ENCODE results near the gene PLA2G3.

DNA sequence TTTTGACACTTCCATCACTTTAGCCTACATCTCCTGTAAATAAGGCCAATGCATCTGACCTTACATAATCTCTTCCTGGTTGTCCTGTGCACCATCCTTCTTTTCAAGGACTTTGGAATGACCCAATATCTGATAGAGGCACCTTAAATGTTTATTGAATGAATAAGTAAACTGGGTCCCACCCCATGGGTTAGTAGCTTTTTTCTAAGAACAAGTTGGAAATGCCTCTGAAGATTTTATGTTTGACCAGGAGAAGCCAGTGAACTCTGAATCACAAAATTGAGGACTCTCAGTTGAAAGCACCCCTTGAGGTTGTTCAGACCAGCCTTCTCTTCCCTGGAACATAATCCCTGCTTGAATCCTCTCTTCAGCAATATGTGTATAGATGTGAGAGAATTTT, 21.1 kb upstream of the PLA2G3 start:
- TF ChIP-seq, protein P1, sequence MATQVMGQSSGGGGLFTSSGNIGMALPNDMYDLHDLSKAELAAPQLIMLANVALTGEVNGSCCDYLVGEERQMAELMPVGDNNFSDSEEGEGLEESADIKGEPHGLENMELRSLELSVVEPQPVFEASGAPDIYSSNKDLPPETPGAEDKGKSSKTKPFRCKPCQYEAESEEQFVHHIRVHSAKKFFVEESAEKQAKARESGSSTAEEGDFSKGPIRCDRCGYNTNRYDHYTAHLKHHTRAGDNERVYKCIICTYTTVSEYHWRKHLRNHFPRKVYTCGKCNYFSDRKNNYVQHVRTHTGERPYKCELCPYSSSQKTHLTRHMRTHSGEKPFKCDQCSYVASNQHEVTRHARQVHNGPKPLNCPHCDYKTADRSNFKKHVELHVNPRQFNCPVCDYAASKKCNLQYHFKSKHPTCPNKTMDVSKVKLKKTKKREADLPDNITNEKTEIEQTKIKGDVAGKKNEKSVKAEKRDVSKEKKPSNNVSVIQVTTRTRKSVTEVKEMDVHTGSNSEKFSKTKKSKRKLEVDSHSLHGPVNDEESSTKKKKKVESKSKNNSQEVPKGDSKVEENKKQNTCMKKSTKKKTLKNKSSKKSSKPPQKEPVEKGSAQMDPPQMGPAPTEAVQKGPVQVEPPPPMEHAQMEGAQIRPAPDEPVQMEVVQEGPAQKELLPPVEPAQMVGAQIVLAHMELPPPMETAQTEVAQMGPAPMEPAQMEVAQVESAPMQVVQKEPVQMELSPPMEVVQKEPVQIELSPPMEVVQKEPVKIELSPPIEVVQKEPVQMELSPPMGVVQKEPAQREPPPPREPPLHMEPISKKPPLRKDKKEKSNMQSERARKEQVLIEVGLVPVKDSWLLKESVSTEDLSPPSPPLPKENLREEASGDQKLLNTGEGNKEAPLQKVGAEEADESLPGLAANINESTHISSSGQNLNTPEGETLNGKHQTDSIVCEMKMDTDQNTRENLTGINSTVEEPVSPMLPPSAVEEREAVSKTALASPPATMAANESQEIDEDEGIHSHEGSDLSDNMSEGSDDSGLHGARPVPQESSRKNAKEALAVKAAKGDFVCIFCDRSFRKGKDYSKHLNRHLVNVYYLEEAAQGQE (IDR thresholded peaks at IDR 0.05; ENCODE audit: unreplicated experiment) = no peak
- TF ChIP-seq POLR2AphosphoS5 (IDR thresholded peaks at IDR 0.05; ENCODE audit: low read depth) = no peak
- no peak for TF ChIP-seq CTCF (conservative IDR thresholded peaks at IDR 0.05; ENCODE audit: low read depth in 2 of 2)
- TF ChIP-seq STAT1 (IDR thresholded peaks at IDR 0.05; ENCODE audit: unreplicated experiment) = no peak
- no peak for TF ChIP-seq ZNF331 (CRISPR knock-in tag; IDR thresholded peaks at IDR 0.05; ENCODE audit: low read depth)
- TF ChIP-seq CREB1 (CRISPR knock-in tag; IDR thresholded peaks at IDR 0.05; ENCODE audit: low read depth) = no peak

Data from GM23338 (cell line).